Measurements from ENCODE around the gene GIMAP8. TPM values are rescaled to one million over a fixed set of nuclear protein-coding genes. Genes with fewer than 3 reads are reported as not detected.

Gene GIMAP8
- total and polyA plus RNA-seq, 4 donors = 14.4 to 25.0 (median 22.0) TPM

GRCh38 chr7:150476819-150477631, 26.6 kb downstream of the GIMAP8 start:
- WGBS, 2 donors = 87 to 91% methylated on average over 25 of the region's 25 CpGs
- H3K9me3 ChIP-seq (ENCODE audit: control insufficient read depth in 4 of 4, insufficient read depth in 3 of 4, low read length in 3 of 4) = no peaks in the 10 kb centered on the region
- DNase-seq (no peak), ATAC-seq (ENCODE audit: insufficient read depth, low FRiP score) (no peak)
- TF ChIP-seq CTCF (IDR thresholded peaks at IDR 0.05; ENCODE audit: control extremely low read depth, extremely low read depth) = no peak
- H3K4me1 ChIP-seq (ENCODE audit: control insufficient read depth in 5 of 5, insufficient read depth in 5 of 5, low read length in 5 of 5) = peaks cover 0 to 15% (median 2%) of the 10 kb centered on the region in 5 donors
- peak overlapping the region in 1 of 2 donors; percentile 52 for H3K27ac ChIP-seq (ENCODE audit: low read depth in 1 of 2, low read length in 1 of 2)
- H3K4me3 ChIP-seq = no peak overlapping the region
- peaks cover 0 to 15% (median 3%) of the 10 kb centered on the region in 4 donors for H3K36me3 ChIP-seq (ENCODE audit: control insufficient read depth in 4 of 4, insufficient read depth in 4 of 4, low read length in 4 of 4)
- H3K9ac ChIP-seq (ENCODE audit: insufficient read depth in 1 of 2, low read length in 2 of 2) = no peak overlapping the region
- peaks cover 0 to 6% (median 0%) of the 10 kb centered on the region in 3 donors for H3K27me3 ChIP-seq (ENCODE audit: control insufficient read depth in 3 of 3, insufficient read depth in 3 of 3, low read length in 2 of 3)

- H3K27ac ChIP-seq (ENCODE audit: low read depth in 1 of 2, low read length in 1 of 2) = no peak overlapping the region
- TF ChIP-seq CTCF (IDR thresholded peaks at IDR 0.05; ENCODE audit: control extremely low read depth, extremely low read depth) = no peak
- no peaks in the 10 kb centered on the region for H3K9me3 ChIP-seq (ENCODE audit: control insufficient read depth in 4 of 4, insufficient read depth in 3 of 4, low read length in 3 of 4)
- no peak overlapping the region for H3K4me3 ChIP-seq
- peaks cover 0 to 13% (median 2%) of the 10 kb centered on the region in 5 donors for H3K4me1 ChIP-seq (ENCODE audit: control insufficient read depth in 5 of 5, insufficient read depth in 5 of 5, low read length in 5 of 5)
- no peak overlapping the region for H3K9ac ChIP-seq (ENCODE audit: insufficient read depth in 1 of 2, low read length in 2 of 2)
- 65 to 67% methylated on average over 3 of the region's 3 CpGs for WGBS, 2 donors
- ATAC-seq (ENCODE audit: insufficient read depth, low FRiP score) (no peak), DNase-seq (no peak)
- H3K27me3 ChIP-seq (ENCODE audit: control insufficient read depth in 3 of 3, insufficient read depth in 3 of 3, low read length in 2 of 3) = peaks cover 0 to 6% (median 0%) of the 10 kb centered on the region in 3 donors
- peaks cover 0 to 10% (median 1%) of the 10 kb centered on the region in 4 donors for H3K36me3 ChIP-seq (ENCODE audit: control insufficient read depth in 4 of 4, insufficient read depth in 4 of 4, low read length in 4 of 4)
Measured at GRCh38 chr7:150479023-150479716, 28.7 kb downstream of the GIMAP8 start.

GRCh38 chr7:150481186-150481920, 30.9 kb downstream of the GIMAP8 start:
- no peak for TF ChIP-seq CTCF (IDR thresholded peaks at IDR 0.05; ENCODE audit: control extremely low read depth, extremely low read depth)
- Histone ChIP-seq H3K4me3 (no peak overlapping the region), H3K27ac (ENCODE audit: low read depth in 1 of 2, low read length in 1 of 2) (peak overlapping the region; percentile 5 to 69), H3K36me3 (ENCODE audit: control insufficient read depth in 4 of 4, insufficient read depth in 4 of 4, low read length in 4 of 4) (peaks cover 0 to 10% (median 1%) of the 10 kb centered on the region in 4 donors), H3K9me3 (ENCODE audit: control insufficient read depth in 4 of 4, insufficient read depth in 3 of 4, low read length in 3 of 4) (no peaks in the 10 kb centered on the region), H3K4me1 (ENCODE audit: control insufficient read depth in 5 of 5, insufficient read depth in 5 of 5, low read length in 5 of 5) (peaks cover 0 to 13% (median 2%) of the 10 kb centered on the region in 5 donors), H3K9ac (ENCODE audit: insufficient read depth in 1 of 2, low read length in 2 of 2) (no peak overlapping the region), H3K27me3 (ENCODE audit: control insufficient read depth in 3 of 3, insufficient read depth in 3 of 3, low read length in 2 of 3) (peaks cover 0 to 6% (median 0%) of the 10 kb centered on the region in 3 donors)
- WGBS, 2 donors = 52 to 60% methylated on average over 9 of the region's 9 CpGs
- ATAC-seq (ENCODE audit: insufficient read depth, low FRiP score) = no peak
- peak in 1 of 3 donors; percentile 15 for DNase-seq

All from lung (tissue), 12 donors.